NCI-H2227 (cell line): ENCODE data around the gene NOB1.
A peak's percentile ranks its signal among the peaks of the same experiment; 100 is the strongest.
"Not testable (repeated sequence)": the region's sequence is repeated elsewhere in the genome, so short reads cannot be mapped to it uniquely, and the experiment has no call there.

Experiments used
- DNase-seq: peaks from one replicate; lab custom pipeline; 2025; ENCODE audit not compliant: unreplicated experiment; lab: John Stamatoyannopoulos, UW

NOB1 gene

DNA sequence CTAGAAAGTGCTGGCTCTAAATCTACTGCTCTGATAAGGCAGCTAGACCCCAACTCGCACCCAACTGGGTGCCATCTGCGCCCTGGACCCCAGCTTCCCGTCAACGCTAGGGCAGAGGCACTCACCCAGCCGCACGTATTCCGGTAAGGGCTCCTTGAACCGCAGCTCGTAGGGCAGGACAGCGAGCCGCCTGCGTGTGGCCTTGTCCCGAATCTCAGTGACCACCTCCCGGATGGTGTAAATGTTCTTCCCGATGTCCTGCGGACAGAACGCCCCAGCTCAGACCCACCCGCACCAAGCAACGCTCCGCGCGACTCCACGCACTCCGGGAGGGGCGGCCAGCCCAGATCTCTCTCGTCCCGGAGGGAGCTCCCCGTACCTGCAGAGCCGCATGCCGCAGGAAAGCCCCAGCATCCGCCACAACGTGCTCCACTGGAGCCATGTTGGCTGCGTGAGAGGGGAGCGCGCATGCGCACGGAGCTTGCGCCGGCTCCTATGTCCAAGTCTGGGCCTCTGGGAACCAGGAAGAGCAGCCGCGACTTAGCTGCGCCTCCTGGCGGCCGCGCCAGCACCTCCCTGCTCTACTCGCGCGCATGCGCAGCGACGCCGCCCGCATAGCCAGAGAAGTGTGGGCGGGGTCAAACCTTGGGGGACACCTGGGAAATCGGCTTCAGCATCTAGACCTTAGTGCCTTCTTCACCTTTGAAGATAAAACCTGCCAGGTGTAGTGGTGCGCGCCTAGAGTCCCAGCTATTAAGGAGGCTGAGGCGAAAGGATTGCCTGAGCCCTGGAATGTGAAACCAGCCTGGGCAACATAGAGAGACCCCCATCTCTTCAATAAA lies at the start of gene NOB1:
TSS of gene NOB1 (minus strand) at position 458 of the 842 bp plus-strand sequence. CDS start at position 442, 16 bp downstream.
- DNase-seq, result peak; percentile 96

GRCh38 chr16:69804297-69804696 lies 49.6 kb upstream of the NOB1 start:
- no peak for DNase-seq

- DNase-seq, result no peak
Measured at GRCh38 chr16:69799611-69800031, 44.9 kb upstream of the NOB1 start.

- DNase-seq, result no peak
Measured at GRCh38 chr16:69798466-69798865, 43.7 kb upstream of the NOB1 start.

- peak; percentile 69 for DNase-seq
Measured at GRCh38 chr16:69796285-69797118, 41.8 kb upstream of the NOB1 start.

DNA sequence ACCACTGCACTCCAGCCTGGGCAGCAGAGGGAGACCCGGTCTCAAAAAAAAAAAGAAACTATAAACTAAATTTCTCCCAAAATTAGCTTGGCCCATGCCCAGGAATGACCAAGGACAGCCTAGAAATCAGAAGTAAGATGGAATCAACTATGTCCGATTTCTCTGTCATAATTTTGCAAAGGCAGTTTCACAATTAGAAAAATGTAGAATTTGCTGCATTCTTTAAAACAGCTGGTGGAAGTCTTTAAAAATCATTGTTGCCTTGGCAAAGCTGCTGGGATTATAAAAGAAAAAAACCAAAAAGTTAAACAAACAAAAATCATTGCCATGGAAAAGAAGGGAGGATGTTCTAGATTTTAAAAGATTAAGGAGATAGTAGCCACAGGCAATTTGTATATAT lies 39.8 kb upstream of the NOB1 start:
- DNase-seq, result no peak

DNA sequence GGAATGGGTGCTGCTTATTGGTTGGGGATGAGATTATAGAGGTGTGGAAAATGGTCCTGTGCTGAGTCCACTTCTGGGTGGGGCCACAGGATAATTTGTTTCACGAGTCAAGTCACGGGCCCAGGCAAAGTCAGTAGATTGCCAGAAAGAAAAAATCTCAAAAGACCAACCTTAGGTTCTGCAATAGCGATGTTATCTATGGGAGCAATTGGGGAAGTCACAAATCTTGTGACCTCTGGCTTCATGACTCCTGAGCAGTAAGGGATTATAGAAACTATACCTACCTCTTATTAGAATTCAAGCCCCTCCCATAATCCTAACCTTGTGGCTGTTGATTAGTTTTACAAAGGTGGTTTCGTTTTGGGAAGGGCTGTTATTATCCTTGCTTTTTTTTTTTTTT lies 38.8 kb upstream of the NOB1 start:
- no peak for DNase-seq

DNA sequence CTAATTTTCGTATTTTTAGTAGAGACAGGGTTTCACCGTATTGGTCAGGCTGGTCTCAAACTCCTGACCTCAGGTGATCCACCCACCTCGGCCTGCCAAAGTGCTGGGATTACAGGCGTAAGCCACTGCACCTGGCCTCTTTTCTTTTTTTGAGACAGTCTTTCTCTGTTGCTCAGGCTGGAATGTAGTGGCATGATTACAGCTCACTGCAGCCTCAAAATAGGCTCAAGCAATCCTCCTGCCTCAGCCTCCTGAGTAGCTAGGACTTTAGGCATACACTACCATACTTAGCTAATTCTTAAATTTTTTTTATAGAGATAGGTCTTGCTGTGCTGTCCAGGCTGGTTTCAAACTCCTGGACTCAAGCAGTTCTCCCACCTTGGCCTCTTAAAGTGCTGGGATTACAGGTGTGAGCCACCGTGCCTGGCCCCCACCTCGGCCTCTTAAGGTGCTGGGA lies 36.7 kb upstream of the NOB1 start:
- not testable (repeated sequence) for DNase-seq

GRCh38 chr16:69787883-69788282 lies 33.2 kb upstream of the NOB1 start:
- DNase-seq, result no peak

DNA sequence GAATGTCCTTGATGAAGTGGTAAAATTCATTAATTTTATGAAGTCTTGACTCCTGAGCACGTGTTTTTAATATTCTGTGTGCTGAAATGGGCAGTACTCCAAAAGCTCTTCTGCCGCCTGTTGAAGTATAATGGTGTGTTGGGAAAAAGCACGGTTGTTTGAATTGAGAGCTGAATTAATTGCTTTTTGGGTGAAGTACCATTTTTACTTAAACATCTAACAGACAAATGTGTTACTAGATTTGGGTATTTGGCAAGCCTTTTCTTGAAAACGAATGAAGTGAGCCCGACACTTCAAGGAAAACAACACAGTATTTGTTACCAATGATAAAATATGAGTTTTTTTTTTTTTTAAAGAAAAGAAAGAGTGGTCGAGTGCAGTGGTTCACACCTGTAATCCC lies 29.9 kb upstream of the NOB1 start:
- no peak for DNase-seq

DNA sequence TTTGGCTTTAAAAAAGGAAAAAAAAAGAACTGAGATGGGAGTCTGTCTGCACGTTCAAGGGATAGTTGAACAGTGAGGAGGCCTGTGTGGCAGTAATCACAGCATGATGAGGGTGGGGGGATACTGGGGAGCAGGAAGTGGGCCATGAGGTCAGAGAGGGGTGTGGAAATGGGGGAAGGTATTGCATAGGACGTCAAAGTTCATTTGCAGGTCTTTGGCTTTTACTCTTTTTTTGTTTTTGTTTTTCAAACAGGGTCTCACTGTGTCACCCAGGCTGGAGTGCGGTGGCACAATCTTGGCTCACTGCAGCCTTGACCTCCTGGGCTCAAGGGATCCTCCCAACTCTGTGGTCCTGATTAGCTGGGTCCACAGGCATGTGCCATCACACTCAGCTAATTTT lies 26.4 kb upstream of the NOB1 start:
- DNase-seq, result no peak

GRCh38 chr16:69779724-69780123 lies 25.0 kb upstream of the NOB1 start:
- DNase-seq, result no peak

DNA sequence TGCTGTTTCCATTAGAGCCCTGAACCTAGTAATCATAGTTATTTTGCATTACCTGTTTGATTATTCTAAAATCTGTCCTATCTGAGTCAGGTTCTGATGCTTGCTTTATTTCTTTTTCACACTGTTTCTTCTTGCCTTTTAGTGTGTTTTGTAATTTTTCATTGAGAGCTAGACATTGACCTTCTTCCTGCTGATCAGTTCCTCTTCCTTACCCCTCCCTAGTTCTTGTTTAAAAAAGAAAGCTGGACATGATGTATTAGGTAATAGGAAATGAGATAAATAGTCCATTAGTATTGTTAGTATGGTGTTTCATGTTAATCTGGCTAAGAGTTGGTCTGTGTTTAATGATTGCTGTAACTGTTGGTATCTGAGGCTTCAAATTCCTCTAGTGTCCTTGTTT lies 20.8 kb upstream of the NOB1 start:
- no peak for DNase-seq

- no peak for DNase-seq
Measured at GRCh38 chr16:69773260-69773947, 18.7 kb upstream of the NOB1 start.

GRCh38 chr16:69771651-69771967 lies 16.9 kb upstream of the NOB1 start:
- no peak for DNase-seq

GRCh38 chr16:69769404-69769803 lies 14.7 kb upstream of the NOB1 start:
- DNase-seq, result no peak

- DNase-seq, result no peak
Measured at GRCh38 chr16:69768666-69769065, 13.9 kb upstream of the NOB1 start.

DNA sequence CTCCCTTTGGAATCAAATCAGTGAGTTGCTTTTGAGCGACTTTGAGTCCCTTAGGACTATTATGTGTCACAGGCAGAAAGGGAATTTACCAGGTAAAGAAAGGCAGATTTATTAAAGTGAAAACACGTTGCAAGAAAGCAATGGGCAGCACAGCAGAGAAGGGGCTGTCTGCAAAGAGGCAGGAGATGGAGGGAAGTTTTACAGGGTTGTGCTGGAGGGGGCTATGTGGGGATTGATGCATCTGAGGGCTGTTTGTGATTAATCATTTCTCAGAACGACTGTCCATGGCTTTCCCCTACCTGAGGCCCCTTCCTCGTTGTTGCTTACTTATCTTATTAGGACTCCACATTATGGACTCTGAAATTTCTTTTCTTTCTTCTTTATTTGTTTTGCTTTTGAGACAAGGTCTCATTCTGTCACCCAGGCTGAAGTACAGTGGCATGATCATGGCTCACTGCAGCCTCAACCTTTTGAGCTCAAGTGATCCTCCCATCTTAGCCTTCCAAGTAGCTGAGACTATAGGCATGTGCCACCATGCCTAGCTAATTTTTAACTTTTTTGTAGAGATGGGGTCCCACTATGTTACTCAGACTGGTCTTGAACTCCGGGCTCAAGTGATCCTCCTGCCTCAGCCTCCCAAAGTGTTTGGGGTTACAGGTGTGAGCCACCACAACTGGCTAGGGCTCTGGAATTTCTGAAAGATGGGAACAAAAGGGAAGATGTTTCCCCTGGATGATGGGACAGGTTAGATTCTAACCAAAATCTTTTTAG lies 12.9 kb upstream of the NOB1 start:
- DNase-seq, result no peak

DNA sequence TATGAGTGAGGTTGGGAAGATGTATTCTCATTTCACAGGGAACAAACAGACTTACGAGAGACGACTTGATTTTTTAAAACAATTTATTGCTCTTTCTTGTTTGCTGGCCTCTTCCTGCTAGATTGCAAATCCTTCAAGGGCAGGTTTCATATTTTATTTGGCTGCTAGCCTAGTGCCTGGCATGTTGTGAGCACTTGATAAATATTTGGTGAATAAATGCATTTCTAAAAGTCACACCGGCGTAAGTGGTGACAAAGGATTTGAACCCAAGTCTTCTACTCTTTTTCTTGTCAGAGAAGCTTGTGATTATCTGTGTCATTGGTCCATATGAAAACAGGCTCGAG lies 8.8 kb upstream of the NOB1 start:
- DNase-seq, result no peak

DNA sequence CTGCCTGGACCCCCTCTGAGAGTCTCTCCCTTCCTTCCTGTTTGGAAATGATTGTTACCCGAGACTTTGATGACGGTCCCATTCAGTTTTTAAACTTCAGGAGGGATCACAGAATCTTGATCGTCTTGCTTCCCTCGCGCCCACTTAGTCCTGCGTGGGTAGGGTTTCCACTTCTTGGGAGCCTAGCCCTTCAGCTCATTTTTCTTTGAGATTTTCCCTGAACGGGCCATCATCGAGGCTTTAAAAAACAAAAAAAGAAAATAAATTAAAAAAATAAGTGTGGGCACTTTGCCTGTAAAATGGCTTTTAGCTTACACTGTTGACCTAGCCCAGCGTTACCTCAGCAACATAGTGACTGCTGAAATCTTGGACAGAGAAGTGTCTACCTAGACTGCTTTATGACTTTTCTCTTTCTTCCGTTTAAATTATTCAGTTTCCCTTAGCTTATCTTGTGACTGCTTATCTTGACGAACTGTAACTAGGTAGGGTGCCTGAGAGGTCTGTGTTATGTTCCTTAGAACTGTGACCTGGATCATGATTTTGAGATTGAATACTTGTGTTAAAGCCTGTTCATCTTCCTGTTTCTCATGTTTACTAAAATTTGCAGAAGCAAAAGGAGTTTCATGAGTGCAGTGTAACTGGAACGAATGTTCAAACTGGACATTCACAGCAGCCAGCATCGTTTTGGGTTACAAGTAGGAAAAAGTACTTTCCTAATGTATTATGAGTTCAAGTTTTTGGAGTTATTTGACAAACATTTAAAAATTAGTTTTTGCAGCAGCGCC lies 8.3 kb upstream of the NOB1 start:
- DNase-seq, result no peak
